CD14-positive monocyte (primary cell): Measurements from ENCODE around the gene PLG. TPM values are rescaled to one million over a fixed set of nuclear protein-coding genes. Genes with fewer than 3 reads are reported as not detected.
A peak's percentile ranks its signal among the peaks of the same experiment; 100 is the strongest.

Experiments
- DNase-seq, 3 donors: peaks; one replicate each; pipeline ENCODE4 v3.0.0-alpha.2; 2011 to 2022
- H2AFZ ChIP-seq: 2 replicates; pipeline ENCODE4 v1.6.0; 2012; ENCODE audit warnings: mild to moderate bottlenecking, low read depth, low read length, inconsistent platforms; ENCODE audit not compliant: insufficient read depth, poor library complexity, severe bottlenecking
- H3K27ac ChIP-seq, 2 donors: 1 replicate in 1 of 2; 2 replicates in 1 of 2; pipeline ENCODE4 v1.5.1; 2012 to 2013; ENCODE audit warnings: low read length in 2 of 2, control low read depth in 1 of 2, inconsistent platforms in 1 of 2, low read depth in 1 of 2, mild to moderate bottlenecking in 1 of 2
- H3K27me3 ChIP-seq, 2 donors: one replicate each; pipeline versions ENCODE4 v1.6.0 to v1.6.1; 2011 to 2013; ENCODE audit warnings: low read length in 2 of 2; ENCODE audit not compliant: control insufficient read depth in 2 of 2, insufficient read depth in 2 of 2
- H3K36me3 ChIP-seq, 2 donors: replicated peaks in 1 of 2; 1 replicate in 1 of 2; 2 replicates in 1 of 2; pipeline versions ENCODE4 v1.5.1 to v1.6.1; 2012 to 2013; ENCODE audit warnings: low read length in 2 of 2, control low read depth in 1 of 2, inconsistent platforms in 1 of 2, mild to moderate bottlenecking in 1 of 2; ENCODE audit not compliant: insufficient read depth in 2 of 2, control insufficient read depth in 1 of 2
- H3K4me1 ChIP-seq, 2 donors: 1 replicate in 1 of 2; 2 replicates in 1 of 2; pipeline versions ENCODE4 v1.5.1 to v1.6.1; 2012 to 2013; ENCODE audit warnings: low read length in 2 of 2, control low read depth in 1 of 2, inconsistent platforms in 1 of 2, mild to moderate bottlenecking in 1 of 2, moderate library complexity in 1 of 2; ENCODE audit not compliant: insufficient read depth in 2 of 2, control insufficient read depth in 1 of 2
- H3K4me2 ChIP-seq: replicated peaks from 2 replicates; pipeline ENCODE3; 2012; ENCODE audit warnings: low read length, moderate library complexity, mild to moderate bottlenecking; ENCODE audit not compliant: poor library complexity, severe bottlenecking; ENCODE audit errors: extremely low read depth
- H3K4me3 ChIP-seq, 3 experiments: fragments of 200-600 bp in 1 of 3; sonication (generic) in 1 of 3; replicated peaks in 1 of 3; 1 replicate in 2 of 3; 2 replicates in 1 of 3; pipeline ENCODE4 v1.5.1; 2011 to 2013; ENCODE audit warnings: low read length in 3 of 3, mild to moderate bottlenecking in 3 of 3, control low read depth in 2 of 3, low read depth in 2 of 3, inconsistent platforms in 1 of 3, moderate library complexity in 1 of 3
- H3K79me2 ChIP-seq: 2 replicates; pipeline ENCODE4 v1.6.0; 2012; ENCODE audit warnings: mild to moderate bottlenecking, control low read depth, inconsistent platforms, low read length, moderate library complexity; ENCODE audit not compliant: insufficient read depth
- H3K9ac ChIP-seq: 2 replicates; pipeline ENCODE4 v1.6.0; 2017; ENCODE audit warnings: low read length, mild to moderate bottlenecking; ENCODE audit not compliant: insufficient read depth, poor library complexity, severe bottlenecking
- H3K9me3 ChIP-seq, 2 donors: replicated peaks in 1 of 2; 1 replicate in 1 of 2; 2 replicates in 1 of 2; pipeline versions ENCODE4 v1.5.1 to v1.6.1; 2012 to 2013; ENCODE audit warnings: low read length in 2 of 2, control low read depth in 1 of 2; ENCODE audit not compliant: control insufficient read depth in 1 of 2, insufficient read depth in 1 of 2
- H4K20me1 ChIP-seq: 2 replicates; pipeline ENCODE4 v1.6.0; 2012; ENCODE audit warnings: mild to moderate bottlenecking, low read length, control low read depth, moderate library complexity; ENCODE audit not compliant: insufficient read depth
- H3K27ac Mint-ChIP-seq, 7 donors: one replicate each; pipeline ENCODE4 v1.8.0; 2020; ENCODE audit warnings: mild to moderate bottlenecking in 7 of 7, mixed read lengths in 7 of 7, moderate library complexity in 6 of 7, inconsistent platforms in 2 of 7
- H3K27me3 Mint-ChIP-seq, 3 donors: one replicate each; pipeline ENCODE4 v1.8.0; 2021 to 2022; ENCODE audit warnings: low read depth in 3 of 3, mild to moderate bottlenecking in 3 of 3, mixed read lengths in 3 of 3, moderate library complexity in 3 of 3, inconsistent platforms in 1 of 3
- H3K36me3 Mint-ChIP-seq, 2 donors: one replicate each; pipeline ENCODE4 v1.8.0; 2020; ENCODE audit warnings: mixed read lengths in 2 of 2, inconsistent platforms in 1 of 2, mild to moderate bottlenecking in 1 of 2
- H3K4me1 Mint-ChIP-seq: one replicate; pipeline ENCODE4 v1.8.0; 2020; ENCODE audit warnings: mild to moderate bottlenecking, mixed read lengths
- H3K4me3 Mint-ChIP-seq, 2 donors: one replicate each; pipeline ENCODE4 v1.8.0; 2020; ENCODE audit warnings: mild to moderate bottlenecking in 2 of 2, mixed read lengths in 2 of 2, moderate library complexity in 1 of 2
- H3K9me3 Mint-ChIP-seq, 7 donors: one replicate each; pipeline ENCODE4 v1.8.0; 2020 to 2022; ENCODE audit warnings: mixed read lengths in 7 of 7, mild to moderate bottlenecking in 6 of 7, moderate library complexity in 6 of 7, inconsistent platforms in 2 of 7
- CTCF ChIP-seq: fragments of 200-600 bp; IDR thresholded peaks from one replicate; pipeline ENCODE4 v1.8.0; 2022; ENCODE audit warnings: antibody characterized with exemption, mild to moderate bottlenecking
- WGBS: methylation state at CpG from one replicate; pipeline ENCODE4 v1.1.5; 2013; ENCODE audit warnings: missing lambda C conversion rate; ENCODE audit not compliant: insufficient coverage; 5-methylcytosine and 5-hydroxymethylcytosine counted together
- intact Hi-C, 2 donors: fragments of 100-400 bp; cut with micrococcal nuclease; formaldehyde crosslinking; loops; one replicate each; pipeline versions ENCODE4 v1.15.0 to v1.15.1; 2023
- polyA plus RNA-seq, 3 donors: library from polyadenylated mRNA; depleted of rRNA in 1 of 3; unstranded in 2 of 3; stranded (reverse) in 1 of 3; fragments of 300-500 nt in 2 of 3; fragments of >200 nt in 1 of 3; fragmentation: Illumina TruSeq in 2 of 3; gene quantifications; 1 replicate in 2 of 3; 2 replicates in 1 of 3; pipeline ENCODE4 v1.2.3, GENCODE V29; 2012 to 2021

Gene PLG
- polyA plus RNA-seq, 3 donors, result not detected

DNA sequence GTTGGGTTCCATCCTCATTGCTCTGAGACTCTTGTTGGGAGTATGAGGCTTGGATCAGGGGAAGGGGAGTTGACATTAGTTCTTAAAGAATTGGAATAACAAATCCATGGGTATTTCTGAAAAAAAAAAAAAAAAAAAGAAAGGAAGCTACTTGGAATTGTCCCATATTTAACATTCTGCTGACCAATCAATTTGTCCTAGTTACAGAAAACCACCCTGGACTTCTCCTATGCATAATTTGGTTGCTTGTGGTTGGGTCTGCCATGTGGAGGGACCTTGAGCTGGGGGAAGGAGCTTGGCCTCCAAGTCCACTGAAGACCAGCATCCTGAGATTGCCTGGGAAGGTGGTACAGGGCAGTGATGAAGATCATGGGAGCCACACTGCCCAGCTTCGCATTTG, 32.6 kb downstream of the PLG start:
- Mint-ChIP-seq H3K27me3 (peaks cover 0 to 1% (median 0%) of the 10 kb centered on the region in 3 donors), H3K27ac (peak overlapping the region in 1 of 7 donors; percentile 25), H3K36me3 (no peaks in the 10 kb centered on the region), H3K4me3 (no peak overlapping the region), H3K9me3 (peaks cover 0 to 2% (median 0%) of the 10 kb centered on the region in 7 donors), H3K4me1 (no peaks in the 10 kb centered on the region)
- Histone ChIP-seq H3K9ac (no peak overlapping the region), H4K20me1 (no peaks in the 10 kb centered on the region), H3K4me1 (no peaks in the 10 kb centered on the region), H3K36me3 (no peaks in the 10 kb centered on the region), H3K27ac (no peak overlapping the region), H3K9me3 (no peaks in the 10 kb centered on the region), H3K4me2 (no peak overlapping the region), H3K27me3 (no peaks in the 10 kb centered on the region), H3K4me3 (no peak overlapping the region), H2AFZ (no peak overlapping the region), H3K79me2 (no peaks in the 10 kb centered on the region)
- intact Hi-C loops, result no loop called here
- TF ChIP-seq CTCF, result no peak
- no CpG with 5 or more reads among the region's 1 CpG for WGBS
- DNase-seq, result no peak

GRCh38 chr6:160735523-160735922, 33.5 kb downstream of the PLG start:
- Histone ChIP-seq H3K79me2 (no peaks in the 10 kb centered on the region), H3K4me2 (no peak overlapping the region), H3K9ac (no peak overlapping the region), H3K27me3 (no peaks in the 10 kb centered on the region), H3K27ac (no peak overlapping the region), H3K4me3 (no peak overlapping the region), H3K4me1 (no peaks in the 10 kb centered on the region), H3K9me3 (no peaks in the 10 kb centered on the region), H2AFZ (no peak overlapping the region), H4K20me1 (no peaks in the 10 kb centered on the region), H3K36me3 (no peaks in the 10 kb centered on the region)
- no peaks in the 10 kb centered on the region for H3K4me1 Mint-ChIP-seq
- DNase-seq, result no peak
- H3K27ac Mint-ChIP-seq, result no peak overlapping the region
- H3K36me3 Mint-ChIP-seq, result no peaks in the 10 kb centered on the region
- peaks cover 0 to 2% (median 1%) of the 10 kb centered on the region in 3 donors for H3K27me3 Mint-ChIP-seq
- no CpG with 5 or more reads among the region's 3 CpGs for WGBS
- intact Hi-C loops, result no loop called here
- H3K9me3 Mint-ChIP-seq, result peaks cover 0 to 2% (median 0%) of the 10 kb centered on the region in 7 donors
- H3K4me3 Mint-ChIP-seq, result no peak overlapping the region
- no peak for TF ChIP-seq CTCF
